GM04504 (cell line): ENCODE results near the gene GAGE12C.
"Not testable (repeated sequence)": the region's sequence is repeated elsewhere in the genome, so short reads cannot be mapped to it uniquely, and the experiment has no call there.

Experiments used
- DNase-seq: peaks from one replicate; pipeline ENCODE4 v3.0.0-alpha.2; 2012; ENCODE audit warnings: low read depth

Gene GAGE12C

GRCh38 chrX:49531877-49532276 lies at the start of gene GAGE12C:
TSS of gene GAGE12C (plus strand) at chrX:49532177. CDS start at chrX:49533332, 1,155 bp downstream.
- DNase-seq: not testable (repeated sequence)

- not testable (repeated sequence) for DNase-seq
Observed at GRCh38 chrX:49541433-49541832, 9.5 kb downstream of the GAGE12C start, which contains the start of gene GAGE12D. TSS of gene GAGE12D (plus strand) at chrX:49541733. CDS start at chrX:49542888, 1,155 bp downstream.

DNA sequence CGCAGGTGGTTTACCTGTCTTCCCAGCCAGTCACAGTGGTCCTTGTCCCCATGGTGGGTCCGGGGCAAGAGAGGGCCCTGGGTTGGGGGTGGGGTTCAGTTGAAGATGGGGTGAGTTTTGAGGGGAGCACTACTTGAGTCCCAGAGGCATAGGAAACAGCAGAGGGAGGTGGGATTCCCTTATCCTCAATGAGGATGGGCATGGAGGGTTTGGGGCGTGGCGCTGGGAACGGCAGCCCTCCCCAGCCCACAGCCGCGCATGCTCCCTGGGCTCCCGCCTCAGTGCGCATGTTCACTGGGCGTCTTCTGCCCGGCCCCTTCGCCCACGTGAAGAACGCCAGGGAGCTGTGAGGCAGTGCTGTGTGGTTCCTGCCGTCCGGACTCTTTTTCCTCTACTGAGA lies 19.0 kb downstream of the GAGE12C start, which contains the start of gene GAGE12E:
GAGE12E (plus strand) TSS at position 301 of the 400 bp plus-strand sequence. CDS start 1,155 bp downstream, outside the sequence.
- not testable (repeated sequence) for DNase-seq

DNA sequence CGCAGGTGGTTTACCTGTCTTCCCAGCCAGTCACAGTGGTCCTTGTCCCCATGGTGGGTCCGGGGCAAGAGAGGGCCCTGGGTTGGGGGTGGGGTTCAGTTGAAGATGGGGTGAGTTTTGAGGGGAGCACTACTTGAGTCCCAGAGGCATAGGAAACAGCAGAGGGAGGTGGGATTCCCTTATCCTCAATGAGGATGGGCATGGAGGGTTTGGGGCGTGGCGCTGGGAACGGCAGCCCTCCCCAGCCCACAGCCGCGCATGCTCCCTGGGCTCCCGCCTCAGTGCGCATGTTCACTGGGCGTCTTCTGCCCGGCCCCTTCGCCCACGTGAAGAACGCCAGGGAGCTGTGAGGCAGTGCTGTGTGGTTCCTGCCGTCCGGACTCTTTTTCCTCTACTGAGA lies 28.6 kb downstream of the GAGE12C start, which contains the start of gene GAGE12F:
GAGE12F (plus strand) TSS at position 301 of the 400 bp plus-strand sequence. CDS start 1,155 bp downstream, outside the sequence.
- not testable (repeated sequence) for DNase-seq

- not testable (repeated sequence) for DNase-seq
Observed at GRCh38 chrX:49568728-49569127, 36.8 kb downstream of the GAGE12C start.

DNA sequence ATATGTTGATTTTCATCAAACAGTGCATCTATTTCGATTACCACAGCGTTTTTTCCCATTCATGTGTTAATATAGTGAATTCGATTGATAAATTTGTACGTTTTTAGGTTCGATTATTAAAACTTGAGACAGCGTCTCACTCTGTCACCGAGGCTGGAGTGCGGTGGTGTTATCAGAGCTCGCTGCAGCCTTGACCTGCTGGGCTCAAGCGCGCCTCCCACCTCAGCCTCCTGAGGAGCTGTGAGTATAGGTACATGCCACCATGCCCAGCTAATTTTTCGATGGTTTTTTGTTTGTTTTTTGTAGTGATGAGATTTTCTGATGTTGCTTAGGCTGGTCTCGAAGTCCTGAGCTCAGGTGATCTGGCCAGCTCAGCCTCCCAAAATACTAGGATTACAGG lies 37.2 kb downstream of the GAGE12C start:
- not testable (repeated sequence) for DNase-seq

DNA sequence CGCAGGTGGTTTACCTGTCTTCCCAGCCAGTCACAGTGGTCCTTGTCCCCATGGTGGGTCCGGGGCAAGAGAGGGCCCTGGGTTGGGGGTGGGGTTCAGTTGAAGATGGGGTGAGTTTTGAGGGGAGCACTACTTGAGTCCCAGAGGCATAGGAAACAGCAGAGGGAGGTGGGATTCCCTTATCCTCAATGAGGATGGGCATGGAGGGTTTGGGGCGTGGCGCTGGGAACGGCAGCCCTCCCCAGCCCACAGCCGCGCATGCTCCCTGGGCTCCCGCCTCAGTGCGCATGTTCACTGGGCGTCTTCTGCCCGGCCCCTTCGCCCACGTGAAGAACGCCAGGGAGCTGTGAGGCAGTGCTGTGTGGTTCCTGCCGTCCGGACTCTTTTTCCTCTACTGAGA lies 38.1 kb downstream of the GAGE12C start, which contains the start of gene GAGE12G:
GAGE12G (plus strand) TSS at position 301 of the 400 bp plus-strand sequence. CDS start 1,155 bp downstream, outside the sequence.
- DNase-seq: not testable (repeated sequence)

DNA sequence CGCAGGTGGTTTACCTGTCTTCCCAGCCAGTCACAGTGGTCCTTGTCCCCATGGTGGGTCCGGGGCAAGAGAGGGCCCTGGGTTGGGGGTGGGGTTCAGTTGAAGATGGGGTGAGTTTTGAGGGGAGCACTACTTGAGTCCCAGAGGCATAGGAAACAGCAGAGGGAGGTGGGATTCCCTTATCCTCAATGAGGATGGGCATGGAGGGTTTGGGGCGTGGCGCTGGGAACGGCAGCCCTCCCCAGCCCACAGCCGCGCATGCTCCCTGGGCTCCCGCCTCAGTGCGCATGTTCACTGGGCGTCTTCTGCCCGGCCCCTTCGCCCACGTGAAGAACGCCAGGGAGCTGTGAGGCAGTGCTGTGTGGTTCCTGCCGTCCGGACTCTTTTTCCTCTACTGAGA lies 47.7 kb downstream of the GAGE12C start, which contains the start of gene GAGE12H:
GAGE12H (plus strand) TSS at position 301 of the 400 bp plus-strand sequence. CDS start 1,155 bp downstream, outside the sequence.
- not testable (repeated sequence) for DNase-seq
